ENCODE measurements around the gene ANK2. TPM values are rescaled to one million over a fixed set of nuclear protein-coding genes. Genes with fewer than 3 reads are reported as not detected.
"Not testable (repeated sequence)": the region's sequence is repeated elsewhere in the genome, so short reads cannot be mapped to it uniquely, and the experiment has no call there.

The ANK2 gene
- total RNA-seq, 4 donors from 2014 or later, result 25.9 to 64.4 (median 55.4) TPM

DNA sequence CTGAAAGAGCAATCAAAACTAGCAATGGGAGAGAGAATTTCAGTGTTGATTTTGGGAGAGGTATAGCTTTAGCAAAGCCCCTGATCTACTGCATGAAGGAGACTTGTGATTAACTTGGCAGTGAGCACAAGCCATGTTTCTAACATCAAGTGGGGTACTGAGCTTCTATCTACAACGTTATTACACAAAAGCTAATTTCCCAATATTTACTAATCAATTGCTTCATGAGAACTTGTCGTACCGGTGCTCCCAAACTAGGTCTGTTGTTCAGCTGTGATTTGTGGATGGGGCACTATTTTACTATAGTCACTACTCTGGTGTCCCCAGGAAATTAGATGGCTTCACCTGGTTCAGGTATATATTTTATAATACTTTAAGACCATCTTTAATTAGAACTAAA is 16.2 kb downstream of the ANK2 start:
- peaks cover 5% of the 10 kb centered on the region for H3K9me3 ChIP-seq
- H3K27ac ChIP-seq, result no peak overlapping the region
- TF ChIP-seq POLR2A (IDR thresholded peaks at IDR 0.05) (no peak), CTCF (IDR thresholded peaks at IDR 0.05) (no peak)
- intact Hi-C loops (cut with DNase I), result no loop called here
- no peaks in the 10 kb centered on the region for H3K27me3 ChIP-seq
- DNase-seq, result no peak
- no peaks in the 10 kb centered on the region for H3K4me1 ChIP-seq
- 74 to 76% methylated on average over 3 of the region's 3 CpGs for WGBS, 2 donors
- no peak overlapping the region for H3K4me3 ChIP-seq (replicated peaks in 1 of 3)
- H3K36me3 ChIP-seq, result no peaks in the 10 kb centered on the region

- H3K4me1 ChIP-seq; intact Hi-C loops (cut with DNase I): not testable (repeated sequence)
- WGBS, 2 donors, result 92 to 95% methylated on average over 3 of the region's 3 CpGs
Observed at GRCh38 chr4:113068771-113069170, 19.3 kb downstream of the ANK2 start.

DNA sequence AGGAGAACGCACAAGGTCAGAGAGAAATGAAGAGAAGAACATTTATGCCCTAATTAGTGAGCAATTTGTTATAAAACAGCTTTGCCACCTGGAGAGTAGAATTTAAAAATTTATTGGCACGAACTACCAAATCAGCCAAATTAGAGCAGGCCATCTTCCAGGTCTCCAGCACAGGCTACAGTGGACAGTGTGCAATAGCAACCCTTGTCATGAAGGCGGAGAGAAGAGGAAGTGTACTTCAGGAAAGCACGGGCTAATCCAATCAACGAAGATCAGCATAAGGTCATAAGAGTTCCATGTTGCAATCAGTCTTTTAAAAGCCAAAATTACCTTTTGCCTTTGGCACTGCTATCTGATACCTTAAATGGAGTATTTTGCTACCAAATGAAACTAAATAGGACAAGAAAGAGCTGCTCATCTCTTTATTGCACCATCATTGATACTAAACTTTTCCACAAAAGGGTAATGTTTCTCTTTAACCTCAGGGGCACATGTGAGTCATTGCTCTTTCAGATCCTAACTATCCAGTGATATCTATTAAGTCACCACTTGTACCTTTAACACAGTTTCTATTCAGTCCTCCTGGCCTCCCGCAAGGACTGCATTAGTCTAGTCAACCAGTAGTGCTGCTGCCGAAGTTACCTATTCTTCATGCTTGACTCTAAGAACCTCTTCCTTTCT is 19.9 kb downstream of the ANK2 start:
- intact Hi-C loops (cut with DNase I), result no loop called here
- H3K4me3 ChIP-seq (replicated peaks in 1 of 3), result no peak overlapping the region
- TF ChIP-seq POLR2A (IDR thresholded peaks at IDR 0.05), result no peak
- TF ChIP-seq CTCF (IDR thresholded peaks at IDR 0.05), result no peak
- H3K36me3 ChIP-seq, result no peaks in the 10 kb centered on the region
- DNase-seq, result no peak
- H3K27me3 ChIP-seq, result no peaks in the 10 kb centered on the region
- WGBS, 2 donors, result 84 to 87% methylated on average over 7 of the region's 7 CpGs
- no peaks in the 10 kb centered on the region for H3K9me3 ChIP-seq
- H3K4me1 ChIP-seq, result no peaks in the 10 kb centered on the region
- no peak overlapping the region for H3K27ac ChIP-seq

More at GRCh38 chr4:113068771-113069170, 19.3 kb downstream of the ANK2 start:
- not testable (repeated sequence) for DNase-seq; H3K4me3 ChIP-seq (replicated peaks in 1 of 3); H3K9me3 ChIP-seq; H3K27ac ChIP-seq; H3K36me3 ChIP-seq; H3K27me3 ChIP-seq

GRCh38 chr4:113070755-113071154 is 21.3 kb downstream of the ANK2 start:
- Histone ChIP-seq H3K27ac (no peak overlapping the region), H3K4me1 (no peaks in the 10 kb centered on the region), H3K36me3 (no peaks in the 10 kb centered on the region), H3K4me3 (replicated peaks in 1 of 3) (no peak overlapping the region), H3K27me3 (no peaks in the 10 kb centered on the region), H3K9me3 (no peaks in the 10 kb centered on the region)
- TF ChIP-seq CTCF (IDR thresholded peaks at IDR 0.05) (no peak), POLR2A (IDR thresholded peaks at IDR 0.05) (no peak)
- 81 to 84% methylated on average over 2 of the region's 2 CpGs for WGBS, 2 donors
- intact Hi-C loops (cut with DNase I), result no loop called here
- no peak for DNase-seq

DNA sequence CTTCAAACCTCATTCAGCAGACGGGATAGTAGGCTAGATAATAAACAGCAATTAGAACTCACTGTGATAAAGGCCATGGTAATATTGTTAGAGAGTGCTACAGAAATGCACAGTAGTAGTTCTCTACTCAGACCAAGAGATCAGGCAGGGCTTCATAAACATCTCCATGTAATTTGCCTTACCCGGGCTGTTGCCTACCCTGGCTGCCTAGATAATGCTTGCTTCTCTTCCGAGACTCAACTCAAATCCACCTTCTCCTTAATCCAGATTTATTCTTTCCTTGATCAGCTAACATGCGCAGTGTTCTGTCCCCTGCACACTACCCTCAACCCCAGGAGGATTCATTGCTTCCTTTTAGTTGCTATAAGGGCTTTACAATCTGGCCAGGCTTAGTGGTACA is 21.8 kb downstream of the ANK2 start:
- no peak overlapping the region for H3K4me3 ChIP-seq (replicated peaks in 1 of 3)
- no peak for DNase-seq
- 95 to 96% methylated on average over 4 of the region's 4 CpGs for WGBS, 2 donors
- H3K4me1 ChIP-seq, result no peaks in the 10 kb centered on the region
- no peak for TF ChIP-seq CTCF (IDR thresholded peaks at IDR 0.05)
- TF ChIP-seq POLR2A (IDR thresholded peaks at IDR 0.05), result no peak
- H3K36me3 ChIP-seq, result no peaks in the 10 kb centered on the region
- intact Hi-C loops (cut with DNase I), result no loop called here
- H3K9me3 ChIP-seq, result no peaks in the 10 kb centered on the region
- no peak overlapping the region for H3K27ac ChIP-seq
- H3K27me3 ChIP-seq, result no peaks in the 10 kb centered on the region

All from thyroid gland (tissue), 4 donors.